NCI-H69 (cell line): ENCODE measurements around the gene FIBCD1.
"Not testable (repeated sequence)": the region's sequence is repeated elsewhere in the genome, so short reads cannot be mapped to it uniquely, and the experiment has no call there.

ENCODE experiments used
- DNase-seq: peaks from one replicate; lab custom pipeline; 2025; lab: John Stamatoyannopoulos, UW

Gene FIBCD1

GRCh38 chr9:130922893-130923610 is 16.0 kb downstream of the FIBCD1 start:
- DNase-seq = no peak

GRCh38 chr9:130921989-130922892 is 16.8 kb downstream of the FIBCD1 start:
- no peak for DNase-seq

DNA sequence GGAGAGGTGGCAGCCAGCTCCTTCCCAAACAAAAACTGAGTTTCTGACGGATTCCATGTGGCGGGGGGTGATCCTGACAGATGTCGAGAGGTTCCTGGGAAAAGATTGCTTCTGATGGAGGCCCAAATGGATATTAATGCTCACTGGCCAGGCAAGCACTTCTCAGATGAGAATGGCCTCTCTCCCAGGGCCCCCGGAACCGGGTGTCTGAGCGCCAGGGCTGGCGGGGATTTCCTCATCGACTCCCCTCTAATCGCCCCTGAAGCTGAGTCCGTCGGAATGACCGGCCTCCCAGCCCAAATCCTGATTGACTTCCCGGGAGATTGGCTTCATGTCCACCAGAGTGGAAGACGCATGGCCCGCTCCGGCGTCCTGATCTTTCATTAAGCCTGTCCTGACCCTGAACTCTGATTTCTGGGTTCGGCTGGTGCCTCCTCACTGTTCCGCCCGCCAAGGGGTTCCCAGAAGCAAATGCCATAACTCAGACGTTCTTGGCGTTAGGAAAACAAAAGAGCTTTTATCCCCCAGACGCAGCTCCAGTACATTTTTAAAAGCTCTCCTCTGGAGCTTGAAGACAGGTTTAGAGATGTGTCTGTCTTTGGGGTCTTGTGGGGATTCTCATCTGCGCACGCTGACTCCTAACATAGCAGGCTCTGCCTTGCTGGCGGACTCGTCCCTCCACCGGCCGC is 17.6 kb downstream of the FIBCD1 start:
- no peak for DNase-seq

DNA sequence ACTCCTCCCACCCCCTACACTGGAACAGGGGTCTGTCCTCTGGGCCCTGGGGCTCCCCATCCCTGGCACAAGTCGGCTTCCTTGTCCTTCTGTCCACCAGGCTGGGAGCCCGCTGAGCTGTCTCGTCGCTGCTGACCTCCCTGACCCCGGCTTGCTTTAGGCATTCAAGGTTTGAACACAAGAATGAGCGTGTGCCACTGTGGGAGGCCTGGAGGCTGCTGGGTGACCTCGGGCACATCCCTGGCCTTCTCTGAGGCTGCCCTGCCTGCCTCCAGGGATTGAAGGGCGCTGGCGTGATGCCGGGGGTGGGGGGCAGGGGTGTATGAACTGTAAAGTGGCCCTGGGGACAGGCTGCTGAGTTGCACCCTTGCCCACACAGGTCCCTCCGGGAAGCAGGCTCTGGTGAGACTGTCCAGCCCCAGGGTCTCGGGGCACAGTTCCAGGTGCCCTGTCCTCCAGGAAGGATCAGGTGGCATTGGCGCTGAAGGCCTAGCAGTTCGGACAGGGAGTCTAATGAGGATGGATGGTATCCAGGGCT is 18.2 kb downstream of the FIBCD1 start:
- no peak for DNase-seq

DNA sequence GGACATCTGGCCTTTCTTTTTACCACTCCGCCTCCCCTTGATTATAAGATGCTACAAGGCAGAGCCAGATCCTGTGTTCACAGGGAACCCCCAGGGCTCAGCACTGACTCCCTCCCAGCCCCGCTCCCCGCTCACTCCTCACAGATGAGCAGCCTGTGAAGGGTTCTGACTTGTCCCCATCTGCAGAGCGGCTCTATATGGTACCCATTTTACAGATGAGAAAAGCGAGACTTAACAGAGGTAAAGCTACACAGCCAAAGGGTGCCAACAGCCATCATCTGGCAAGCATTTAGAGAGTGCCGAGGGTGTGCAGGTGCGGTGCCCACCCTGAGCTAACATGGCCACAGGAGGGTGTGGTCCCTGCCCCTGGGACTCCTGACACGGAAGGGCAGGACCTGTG is 18.8 kb downstream of the FIBCD1 start:
- no peak for DNase-seq

- no peak for DNase-seq
Measured at GRCh38 chr9:130919559-130920145, 19.4 kb downstream of the FIBCD1 start.

- no peak for DNase-seq
Measured at GRCh38 chr9:130918826-130919558, 20.1 kb downstream of the FIBCD1 start.

DNA sequence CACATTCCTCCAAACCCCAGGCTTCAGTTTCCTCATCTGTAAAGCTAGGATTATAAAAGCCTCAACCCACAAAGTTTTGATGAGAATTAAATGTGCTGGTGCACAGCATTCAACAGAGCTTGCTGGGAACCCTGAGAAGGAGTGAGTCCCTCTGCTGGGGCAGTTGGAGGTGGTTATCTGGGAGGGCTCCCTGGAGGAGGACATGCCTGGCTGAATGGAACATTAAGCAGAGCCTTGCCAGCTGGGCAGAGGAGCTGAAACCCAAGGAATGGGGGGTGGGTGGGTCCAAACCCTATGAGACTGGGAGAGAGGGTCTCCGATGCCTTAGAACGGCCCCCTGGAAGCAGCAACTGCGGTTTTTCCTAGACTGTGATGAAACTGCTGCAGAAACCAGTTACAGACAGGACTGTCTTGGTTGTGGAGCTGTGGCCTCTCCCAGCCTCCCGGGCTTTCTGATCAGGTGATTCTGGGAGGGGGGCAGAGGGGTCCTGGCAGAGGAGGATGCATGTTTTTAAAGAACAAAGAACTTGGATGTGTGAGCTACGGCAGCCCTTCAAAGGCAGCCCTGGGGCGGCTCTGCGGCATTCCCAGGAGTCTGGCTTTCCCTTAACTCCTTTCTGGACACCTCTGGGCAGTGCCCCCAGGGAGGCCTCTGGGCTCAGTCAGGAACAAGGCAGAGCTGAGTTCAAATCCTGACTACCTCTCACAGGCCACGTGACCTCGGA is 20.8 kb downstream of the FIBCD1 start:
- no peak for DNase-seq

- no peak for DNase-seq
Measured at GRCh38 chr9:130917168-130917960, 21.7 kb downstream of the FIBCD1 start.

- DNase-seq = no peak
Measured at GRCh38 chr9:130915096-130915447, 24.0 kb downstream of the FIBCD1 start.

GRCh38 chr9:130914417-130915095 is 24.5 kb downstream of the FIBCD1 start:
- DNase-seq = peak; percentile 42

DNA sequence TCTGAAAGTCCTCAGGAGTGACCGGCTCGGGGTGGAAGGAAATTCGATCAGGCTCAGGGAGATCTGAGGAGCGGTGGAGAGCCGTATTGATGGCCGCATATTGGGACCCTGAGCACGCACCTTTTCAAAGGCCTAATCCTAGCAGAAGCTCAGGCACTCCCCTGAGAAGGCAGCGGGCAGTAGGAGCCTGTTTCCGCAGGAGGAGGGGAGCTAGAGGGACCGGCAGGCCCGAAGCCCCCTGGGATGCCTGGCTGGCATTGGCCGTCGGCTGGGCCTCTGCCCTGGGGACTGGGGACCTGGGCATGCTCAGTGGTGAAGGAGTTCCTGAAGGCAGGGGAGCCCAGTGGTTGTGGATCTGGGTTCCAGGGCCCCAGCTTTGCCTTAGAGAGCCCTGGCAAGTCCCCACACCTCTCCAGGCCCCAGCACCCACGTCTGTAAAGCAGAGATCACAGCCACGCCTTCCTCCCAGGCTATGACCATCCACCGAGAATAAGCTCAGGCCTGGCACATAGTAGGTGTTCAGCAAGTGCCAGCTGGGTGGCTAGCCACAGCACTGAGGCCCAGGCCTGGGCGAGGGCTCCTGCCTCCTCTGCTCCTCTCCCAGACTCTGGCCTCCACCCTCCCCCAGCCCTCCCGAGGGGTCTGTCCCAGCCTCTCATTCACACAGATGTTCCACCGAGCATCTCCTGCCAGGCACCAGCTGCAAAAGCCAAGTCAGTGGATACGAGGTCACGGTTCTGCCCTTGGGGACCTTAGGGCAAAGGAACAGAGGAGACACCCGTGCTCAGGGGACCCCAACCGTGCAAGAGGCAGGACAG is 25.2 kb downstream of the FIBCD1 start:
- no peak for DNase-seq

GRCh38 chr9:130912932-130913598 is 26.0 kb downstream of the FIBCD1 start:
- no peak for DNase-seq

DNA sequence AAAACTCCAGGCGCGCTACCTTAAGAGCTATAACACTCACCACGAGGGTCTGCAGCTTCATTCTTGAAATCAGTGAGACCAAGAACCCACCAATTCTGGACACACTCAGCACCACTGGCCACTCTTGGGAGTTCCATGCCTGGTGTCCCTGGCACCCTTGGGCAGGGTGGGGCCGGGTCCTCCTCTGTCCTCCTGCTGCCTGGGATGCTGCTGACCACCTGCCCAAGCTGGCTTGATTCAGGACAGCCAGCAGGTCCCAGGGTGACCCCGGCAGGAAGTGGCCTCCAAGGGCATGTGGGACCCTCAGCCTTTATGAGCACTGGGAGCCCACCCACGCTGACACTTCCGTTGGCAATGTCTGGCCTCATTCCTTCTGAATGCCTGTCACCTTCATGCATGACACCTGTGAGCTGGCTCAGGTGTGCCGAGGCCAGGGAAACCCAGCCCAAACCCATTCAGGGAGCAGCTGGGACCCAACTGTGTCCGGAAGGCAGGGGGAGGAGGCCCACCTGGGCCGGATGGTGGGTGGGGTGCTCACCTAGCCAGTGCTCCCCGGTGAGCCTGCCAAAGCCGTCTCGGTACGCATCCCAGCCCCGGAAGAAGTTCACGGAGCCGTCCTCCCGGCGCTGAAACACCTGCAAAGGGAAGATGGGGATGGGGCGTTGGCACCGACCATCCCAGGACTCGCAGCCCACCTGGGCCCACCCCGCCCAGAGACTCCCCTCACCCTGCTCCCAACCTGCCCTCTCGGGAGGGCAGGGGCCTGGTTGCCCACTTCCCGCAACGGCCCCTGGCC is 27.6 kb downstream of the FIBCD1 start:
- no peak for DNase-seq

DNA sequence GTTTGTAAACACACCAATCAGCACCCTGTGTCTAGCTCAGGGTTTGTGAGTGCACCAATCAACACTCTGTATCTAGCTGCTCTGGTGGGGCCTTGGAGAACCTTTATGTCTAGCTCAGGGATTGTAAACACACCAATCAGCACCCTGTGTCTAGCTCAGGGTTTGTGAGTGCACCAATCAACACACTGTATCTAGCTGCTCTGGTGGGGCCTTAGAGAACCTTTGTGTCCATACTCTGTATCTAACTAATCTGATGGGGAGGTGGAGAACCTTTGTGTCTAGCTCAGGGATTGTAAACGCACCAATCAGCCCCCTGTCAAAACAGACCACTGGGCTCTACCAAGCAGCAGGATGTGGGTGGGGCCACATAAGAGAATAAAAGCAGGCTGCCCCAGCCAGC is 28.4 kb downstream of the FIBCD1 start:
- peak; percentile 14 for DNase-seq

- not testable (repeated sequence) for DNase-seq
Measured at GRCh38 chr9:130910041-130910440, 29.0 kb downstream of the FIBCD1 start.

- no peak for DNase-seq
Measured at GRCh38 chr9:130908878-130909355, 30.1 kb downstream of the FIBCD1 start.
